Ovary (tissue), 3 donors: Measurements from ENCODE around the gene P3H4.

Experiments used
- CTCF ChIP-seq, 3 donors: fragments of 450-650 bp in 2 of 3; fragments of 200-600 bp in 1 of 3; IDR thresholded peaks; one replicate each; pipeline versions ENCODE4 v1.5.1 to v1.8.0; 2016 to 2022; ENCODE audit warnings: antibody characterized with exemption in 3 of 3, mild to moderate bottlenecking in 1 of 3
- EP300 ChIP-seq: sonication (generic); formaldehyde crosslinking; IDR thresholded peaks from one replicate; pipeline ENCODE4 v1.6.1; 2017; ENCODE audit warnings: antibody characterized with exemption
- POLR2A ChIP-seq: fragments of 450-650 bp; IDR thresholded peaks from one replicate; pipeline ENCODE4 v1.6.1; 2017; ENCODE audit warnings: antibody characterized with exemption, mild to moderate bottlenecking, moderate library complexity
- donor health status: DM: no; HTN: no; CAD: no.

DNA sequence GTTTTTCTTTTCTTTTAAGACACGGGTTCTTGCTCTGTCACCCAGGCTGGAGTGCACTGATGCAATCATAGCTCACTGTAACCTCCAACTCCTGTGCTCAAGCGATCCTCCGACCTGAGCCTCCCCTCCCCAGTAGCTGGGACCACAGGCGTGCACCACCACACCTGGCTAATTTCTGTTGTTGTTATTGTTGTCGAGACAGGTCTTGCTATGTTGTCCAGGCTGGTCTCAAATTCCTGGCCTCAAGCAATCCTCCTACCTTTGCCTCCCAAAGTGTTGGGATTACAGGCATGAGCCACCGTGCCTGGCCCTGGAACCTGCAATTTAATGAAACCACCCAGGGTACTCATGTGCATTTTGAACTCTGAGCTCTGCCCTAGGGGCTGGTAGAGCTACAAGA lies 49.4 kb downstream of the P3H4 start:
- no peak for TF ChIP-seq CTCF (IDR thresholded peaks at IDR 0.05)
- TF ChIP-seq POLR2A, result no peak
- TF ChIP-seq EP300, result no peak
